ENCODE data around the gene WASHC3.

GRCh38 chr12:101968770-101969169 lies 93.0 kb downstream of the WASHC3 start:
- no peak for TF ChIP-seq CTCF (IDR thresholded peaks at IDR 0.05; ENCODE audit: borderline replicate concordance, extremely low read depth, low read length, poor library complexity, severe bottlenecking)
- TF ChIP-seq EZH2 (IDR thresholded peaks at IDR 0.05; ENCODE audit: borderline replicate concordance, low read depth, low read length, severe bottlenecking): no peak

Measured in DND-41 (cell line).